Measurements from ENCODE around the gene TMED10.

GRCh38 chr14:75141062-75141461 is 35.4 kb downstream of the TMED10 start:
- TF ChIP-seq CTCF (IDR thresholded peaks at IDR 0.05), result no peak
- no peak for TF ChIP-seq POLR2A (IDR thresholded peaks at IDR 0.05)
